GM18508 (cell line): ENCODE results near the gene NFATC1.
A peak's percentile ranks its signal among the peaks of the same experiment; 100 is the strongest.

Source experiments
- ATAC-seq: cut with Tn5 transposase; IDR thresholded peaks from one replicate; pipeline ENCODE4 v1.9.1; 2021; ENCODE audit warnings: moderate number of reproducible peaks; ENCODE audit not compliant: insufficient read depth, unreplicated experiment

NFATC1 gene

GRCh38 chr18:79512461-79513380 is 117.0 kb downstream of the NFATC1 start:
- ATAC-seq = no peak

- no peak for ATAC-seq
Observed at GRCh38 chr18:79513381-79514081, 117.8 kb downstream of the NFATC1 start.

GRCh38 chr18:79515331-79515730 is 119.6 kb downstream of the NFATC1 start:
- no peak for ATAC-seq

- no peak for ATAC-seq
Observed at GRCh38 chr18:79515944-79516351, 120.2 kb downstream of the NFATC1 start.

- no peak for ATAC-seq
Observed at GRCh38 chr18:79516441-79516931, 120.8 kb downstream of the NFATC1 start.

GRCh38 chr18:79517341-79517740 is 121.6 kb downstream of the NFATC1 start:
- ATAC-seq = no peak

- ATAC-seq = no peak
Observed at GRCh38 chr18:79518028-79518682, 122.4 kb downstream of the NFATC1 start.

GRCh38 chr18:79518683-79519128 is 123.0 kb downstream of the NFATC1 start:
- ATAC-seq = no peak

GRCh38 chr18:79519751-79520477 is 124.2 kb downstream of the NFATC1 start:
- ATAC-seq = no peak

GRCh38 chr18:79520478-79521390 is 125.0 kb downstream of the NFATC1 start:
- ATAC-seq = no peak

GRCh38 chr18:79521416-79522205 is 125.9 kb downstream of the NFATC1 start:
- ATAC-seq = no peak

GRCh38 chr18:79522451-79523205 is 126.9 kb downstream of the NFATC1 start:
- ATAC-seq = no peak

GRCh38 chr18:79523206-79523735 is 127.5 kb downstream of the NFATC1 start:
- peak; percentile 33 for ATAC-seq

GRCh38 chr18:79523736-79524180 is 128.0 kb downstream of the NFATC1 start:
- peak; percentile 57 for ATAC-seq

GRCh38 chr18:79524181-79525078 is 128.7 kb downstream of the NFATC1 start:
- ATAC-seq = peak; percentile 12
